GM12801 (cell line): Measurements from ENCODE around the gene TM4SF18.

ENCODE experiments used
- TF ChIP-seq, protein P1 (sequence below): IDR thresholded peaks from one replicate; pipeline ENCODE4 v1.5.1; 2011; ENCODE audit warnings: control low read depth; ENCODE audit not compliant: insufficient read length; ENCODE audit errors: extremely low read depth

The TM4SF18 gene

GRCh38 chr3:149276619-149277018, 56.8 kb downstream of the TM4SF18 start:
- TF ChIP-seq, protein P1, sequence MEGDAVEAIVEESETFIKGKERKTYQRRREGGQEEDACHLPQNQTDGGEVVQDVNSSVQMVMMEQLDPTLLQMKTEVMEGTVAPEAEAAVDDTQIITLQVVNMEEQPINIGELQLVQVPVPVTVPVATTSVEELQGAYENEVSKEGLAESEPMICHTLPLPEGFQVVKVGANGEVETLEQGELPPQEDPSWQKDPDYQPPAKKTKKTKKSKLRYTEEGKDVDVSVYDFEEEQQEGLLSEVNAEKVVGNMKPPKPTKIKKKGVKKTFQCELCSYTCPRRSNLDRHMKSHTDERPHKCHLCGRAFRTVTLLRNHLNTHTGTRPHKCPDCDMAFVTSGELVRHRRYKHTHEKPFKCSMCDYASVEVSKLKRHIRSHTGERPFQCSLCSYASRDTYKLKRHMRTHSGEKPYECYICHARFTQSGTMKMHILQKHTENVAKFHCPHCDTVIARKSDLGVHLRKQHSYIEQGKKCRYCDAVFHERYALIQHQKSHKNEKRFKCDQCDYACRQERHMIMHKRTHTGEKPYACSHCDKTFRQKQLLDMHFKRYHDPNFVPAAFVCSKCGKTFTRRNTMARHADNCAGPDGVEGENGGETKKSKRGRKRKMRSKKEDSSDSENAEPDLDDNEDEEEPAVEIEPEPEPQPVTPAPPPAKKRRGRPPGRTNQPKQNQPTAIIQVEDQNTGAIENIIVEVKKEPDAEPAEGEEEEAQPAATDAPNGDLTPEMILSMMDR = no peak

- TF ChIP-seq, protein P1 = no peak
These were observed 59.2 kb downstream of the TM4SF18 start for GRCh38 chr3:149274220-149274619.

- TF ChIP-seq, protein P1 = peak; percentile 95
These were observed 60.2 kb downstream of the TM4SF18 start for GRCh38 chr3:149273096-149273751.

GRCh38 chr3:149271669-149272068, 61.8 kb downstream of the TM4SF18 start:
- TF ChIP-seq, protein P1 = no peak

DNA sequence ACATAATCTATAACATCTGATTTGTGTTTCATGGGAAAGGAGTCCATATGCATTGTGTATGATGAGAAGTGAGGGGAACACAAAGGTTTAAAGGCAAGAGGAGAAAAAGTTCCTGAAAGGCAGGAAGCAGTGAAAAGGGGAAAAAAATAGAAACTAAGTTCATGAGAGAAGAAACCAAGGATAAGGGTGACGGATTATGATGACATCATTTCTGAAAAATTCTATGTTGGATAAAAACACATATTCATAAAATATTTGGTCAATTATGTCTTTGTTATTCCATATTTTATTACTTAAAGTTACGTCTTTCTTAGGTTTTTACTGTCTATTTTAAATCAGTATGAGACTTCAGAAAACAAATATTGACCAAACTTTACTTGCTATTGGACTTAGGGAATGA, 63.3 kb downstream of the TM4SF18 start:
- TF ChIP-seq, protein P1 = no peak

- TF ChIP-seq, protein P1 = no peak
These were observed 63.7 kb downstream of the TM4SF18 start for GRCh38 chr3:149269687-149270086.
